Psoas muscle (tissue), 8 donors: Measurements from ENCODE around the gene ITGB3. TPM values are rescaled to one million over a fixed set of nuclear protein-coding genes. Genes with fewer than 3 reads are reported as not detected.

Source experiments
- ATAC-seq, 4 donors: fragments of 200-7000 bp; cut with Tn5 transposase; one replicate each; pipeline ENCODE4 v1.9.1; 2020; ENCODE audit warnings: moderate library complexity in 3 of 4, mild to moderate bottlenecking in 2 of 4
- DNase-seq, 2 donors: peaks; one replicate each; pipeline ENCODE4 v3.0.0-alpha.2; 2020
- H3K27ac ChIP-seq: fragments of 200-600 bp; one replicate; pipeline ENCODE4 v1.8.0; 2022
- H3K27me3 ChIP-seq, 3 donors: fragments of 200-600 bp in 1 of 3; one replicate each; pipeline versions ENCODE4 v1.6.1 to v1.8.0; 2013 to 2022; ENCODE audit warnings: low read length in 2 of 3, mild to moderate bottlenecking in 2 of 3, moderate library complexity in 1 of 3; ENCODE audit not compliant: insufficient read depth in 3 of 3
- H3K36me3 ChIP-seq, 2 donors: fragments of 200-600 bp in 1 of 2; one replicate each; pipeline versions ENCODE4 v1.6.1 to v1.8.0; 2013 to 2022; ENCODE audit warnings: low read depth in 1 of 2, mild to moderate bottlenecking in 1 of 2, moderate library complexity in 1 of 2; ENCODE audit not compliant: insufficient read depth in 1 of 2
- H3K4me1 ChIP-seq: fragments of 200-600 bp; one replicate; pipeline ENCODE4 v1.8.0; 2022
- H3K4me3 ChIP-seq: fragments of 200-600 bp; one replicate; pipeline ENCODE4 v1.8.0; 2022; ENCODE audit warnings: mild to moderate bottlenecking
- H3K9me3 ChIP-seq: fragments of 200-600 bp; one replicate; pipeline ENCODE4 v1.8.0; 2022
- WGBS, 3 donors: extraction: QIAGEN DNeasy Blood & Tissue Kit; methylation state at CpG; one replicate each; pipeline versions ENCODE4 v1.1.6 to v1.1.7; 2013; 5-methylcytosine and 5-hydroxymethylcytosine counted together
- intact Hi-C, 2 donors: fragments of 100-400 bp; cut with DNase I; formaldehyde crosslinking; loops; one replicate each; pipeline versions ENCODE4 v1.11.0 to v1.14.2; 2022
- polyA plus RNA-seq, 3 donors: library from polyadenylated mRNA; stranded (reverse); fragments of 200-250 nt; gene quantifications; one replicate each; pipeline ENCODE4 v1.2.3, GENCODE V29; 2013
- total RNA-seq, 4 donors: library from RNA; stranded (reverse); fragmentation: NEBNext Ultra II Directional in 2 of 4; extraction: Animal tissue kit (Norgen Biotek cat#: 25700) in 2 of 4; gene quantifications; one replicate each; pipeline versions ENCODE4 v1.2.1 to v1.2.4, GENCODE V29; 2021 to 2023
- TF ChIP-seq, protein P1 (sequence below): fragments of 200-600 bp; IDR thresholded peaks from one replicate; pipeline ENCODE4 v1.8.0; 2022; ENCODE audit warnings: antibody characterized with exemption
- donor health status: healthy with polysubstance abuse.
- donor health status: DM: no; HTN: no; CAD: no; lungs with moderate emphysema.
- donor health status: Bipolar disorder and iron deficiency.
- donor health status: healthy.
- donor health status: DM: yes; HTN: yes; CAD: no.
- donor health status: DM: no; HTN: no; CAD: no.
- donor health status: DM: no; HTN: no; CAD: no.
- donor health status: DM: yes; HTN: yes; CAD: no.

Gene ITGB3
- total and polyA plus RNA-seq, 7 donors = 0.32 to 5.4 (median 1.5) TPM

DNA sequence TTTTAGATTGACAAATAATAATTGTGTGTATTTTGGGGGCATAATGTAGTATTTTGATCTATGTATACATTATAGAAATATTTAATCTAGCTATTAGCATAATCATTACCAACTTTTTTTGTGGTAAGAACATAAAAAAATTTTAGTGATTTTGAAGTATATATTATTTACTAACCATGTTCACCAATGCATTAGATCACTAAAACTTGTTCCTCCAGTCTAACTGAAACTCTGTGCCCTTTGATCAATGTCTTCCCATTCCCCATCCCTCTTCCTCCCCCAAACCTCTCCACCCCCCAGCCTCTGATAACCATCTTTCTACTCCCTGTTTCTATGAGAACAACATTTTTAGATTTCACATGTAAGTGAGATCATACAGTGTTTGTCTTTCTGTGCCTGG lies 78.7 kb downstream of the ITGB3 start:
- Histone ChIP-seq H3K27ac (no peak overlapping the region), H3K4me3 (no peak overlapping the region), H3K4me1 (no peaks in the 10 kb centered on the region), H3K27me3 (no peaks in the 10 kb centered on the region), H3K9me3 (no peaks in the 10 kb centered on the region), H3K36me3 (no peaks in the 10 kb centered on the region)
- intact Hi-C loops = loop anchor here in 1 of 2 donors (5.0 kb wide), 1 partner anchor 455 kb away; no protein-coding TSS in a partner anchor
- TF ChIP-seq, protein P1, sequence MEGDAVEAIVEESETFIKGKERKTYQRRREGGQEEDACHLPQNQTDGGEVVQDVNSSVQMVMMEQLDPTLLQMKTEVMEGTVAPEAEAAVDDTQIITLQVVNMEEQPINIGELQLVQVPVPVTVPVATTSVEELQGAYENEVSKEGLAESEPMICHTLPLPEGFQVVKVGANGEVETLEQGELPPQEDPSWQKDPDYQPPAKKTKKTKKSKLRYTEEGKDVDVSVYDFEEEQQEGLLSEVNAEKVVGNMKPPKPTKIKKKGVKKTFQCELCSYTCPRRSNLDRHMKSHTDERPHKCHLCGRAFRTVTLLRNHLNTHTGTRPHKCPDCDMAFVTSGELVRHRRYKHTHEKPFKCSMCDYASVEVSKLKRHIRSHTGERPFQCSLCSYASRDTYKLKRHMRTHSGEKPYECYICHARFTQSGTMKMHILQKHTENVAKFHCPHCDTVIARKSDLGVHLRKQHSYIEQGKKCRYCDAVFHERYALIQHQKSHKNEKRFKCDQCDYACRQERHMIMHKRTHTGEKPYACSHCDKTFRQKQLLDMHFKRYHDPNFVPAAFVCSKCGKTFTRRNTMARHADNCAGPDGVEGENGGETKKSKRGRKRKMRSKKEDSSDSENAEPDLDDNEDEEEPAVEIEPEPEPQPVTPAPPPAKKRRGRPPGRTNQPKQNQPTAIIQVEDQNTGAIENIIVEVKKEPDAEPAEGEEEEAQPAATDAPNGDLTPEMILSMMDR = no peak
- DNase-seq (no peak), ATAC-seq (no peak)

DNA sequence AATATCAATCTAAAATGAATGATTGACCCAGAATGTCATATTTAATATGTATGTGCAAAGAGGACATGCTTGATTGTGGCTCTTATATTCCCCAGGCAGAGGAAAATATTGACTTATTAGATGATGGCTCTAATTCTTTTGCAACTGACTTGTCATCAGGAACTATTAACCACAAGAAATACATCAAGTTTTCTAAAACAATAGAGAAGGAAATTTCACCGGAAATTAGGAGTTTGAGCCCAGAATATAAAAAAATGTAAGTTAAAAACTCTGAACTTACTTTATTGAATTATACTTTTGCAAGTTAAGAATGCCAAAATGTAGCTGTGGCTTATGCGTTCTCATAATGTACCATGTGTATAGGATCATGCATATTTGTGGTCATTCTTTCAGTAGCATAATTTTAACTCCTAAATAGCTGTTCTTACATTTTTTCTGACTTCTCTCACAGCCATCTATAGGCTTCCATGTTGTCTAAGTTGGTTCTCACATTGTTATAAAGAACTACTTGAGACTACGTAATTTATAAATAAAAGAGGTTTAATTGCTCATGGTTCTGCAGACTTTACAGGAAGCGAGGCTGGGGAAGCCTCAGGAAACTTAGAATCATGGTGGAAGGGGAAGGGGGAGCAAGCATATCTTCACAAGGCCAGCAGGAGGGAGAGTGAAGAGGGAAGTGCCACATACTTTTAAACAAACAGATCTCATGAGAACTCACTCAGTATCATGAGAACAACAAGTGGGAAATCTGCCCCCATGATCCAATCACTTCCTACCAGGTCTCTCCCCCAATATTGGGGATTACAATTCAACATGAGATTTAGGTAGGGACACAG lies 81.7 kb downstream of the ITGB3 start:
- intact Hi-C loops = no loop called here
- no peak for DNase-seq

DNA sequence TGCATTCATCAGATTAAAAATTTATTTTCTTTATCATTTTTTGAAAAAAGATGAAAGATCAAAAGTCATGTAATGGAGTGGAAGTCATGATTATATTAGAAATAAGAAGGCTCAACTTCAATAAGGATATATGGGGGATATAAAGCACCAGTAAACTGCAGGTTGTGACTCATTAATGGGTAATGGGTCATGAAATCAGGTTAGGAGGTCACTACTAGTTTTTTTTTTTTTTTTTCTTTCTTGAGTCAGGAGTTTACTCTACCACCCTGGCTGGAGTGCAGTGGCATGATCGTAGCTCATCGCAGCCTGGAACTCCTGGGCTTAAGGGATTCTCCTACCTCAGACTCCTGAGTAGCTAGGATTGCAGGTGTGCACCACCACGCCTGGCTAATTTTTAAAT lies 84.4 kb downstream of the ITGB3 start:
- Histone ChIP-seq H3K4me1 (no peaks in the 10 kb centered on the region), H3K9me3 (no peaks in the 10 kb centered on the region), H3K36me3 (no peaks in the 10 kb centered on the region), H3K27me3 (no peaks in the 10 kb centered on the region), H3K4me3 (no peak overlapping the region), H3K27ac (no peak overlapping the region)
- WGBS, 3 donors = 96 to 99% (median 97%) methylated on average over 3 of the region's 3 CpGs
- intact Hi-C loops = no loop called here
- DNase-seq (no peak), ATAC-seq (no peak)
- TF ChIP-seq, protein P1 = no peak

More for the DNA sequence above, 81.7 kb downstream of the ITGB3 start:
- Histone ChIP-seq H3K27me3 (no peaks in the 10 kb centered on the region), H3K4me3 (no peak overlapping the region), H3K9me3 (no peaks in the 10 kb centered on the region), H3K36me3 (no peaks in the 10 kb centered on the region), H3K27ac (no peak overlapping the region), H3K4me1 (no peaks in the 10 kb centered on the region)
- WGBS, 3 donors = 77 to 84% (median 83%) methylated on average over 4 of the region's 4 CpGs
- TF ChIP-seq, protein P1 = no peak
- no peak for ATAC-seq

DNA sequence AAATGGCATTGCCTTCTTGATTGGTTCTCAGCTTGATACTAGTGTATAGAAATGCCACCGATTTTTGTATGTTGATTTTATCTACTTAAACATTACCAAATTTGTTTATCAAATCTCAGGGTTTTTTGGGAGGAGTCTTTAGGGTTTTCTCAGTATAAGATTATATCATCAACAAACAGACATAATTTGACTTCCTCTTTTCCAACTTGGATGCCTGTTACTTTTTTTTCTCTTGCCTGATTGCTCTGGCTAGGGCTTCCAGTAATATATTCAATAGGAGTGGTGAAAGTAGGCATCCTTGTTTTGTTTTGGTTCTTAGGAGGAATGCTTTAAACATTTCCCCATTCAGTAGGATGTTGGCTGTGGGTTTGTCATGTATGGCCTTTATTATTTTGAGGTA lies 99.2 kb downstream of the ITGB3 start:
- intact Hi-C loops = no loop called here
- Histone ChIP-seq H3K27me3 (no peaks in the 10 kb centered on the region), H3K27ac (no peak overlapping the region), H3K9me3 (no peaks in the 10 kb centered on the region), H3K36me3 (no peaks in the 10 kb centered on the region), H3K4me1 (no peaks in the 10 kb centered on the region), H3K4me3 (no peak overlapping the region)
- TF ChIP-seq, protein P1 = no peak
- WGBS, 3 donors = 93 to 98% (median 95%) methylated on average over 1 of the region's 1 CpG
- ATAC-seq (no peak), DNase-seq (no peak)
